DMS114 treated with DMSO at 0.1 percent for 48 hours (cell line): ENCODE results near the gene ATP11A.
"Not testable (repeated sequence)": the region's sequence is repeated elsewhere in the genome, so short reads cannot be mapped to it uniquely, and the experiment has no call there.

Source experiments
- DNase-seq: peaks from one replicate; lab custom pipeline; 2025; ENCODE audit not compliant: unreplicated experiment; lab: John Stamatoyannopoulos, UW

ATP11A gene

GRCh38 chr13:112786810-112787209 lies 97.0 kb downstream of the ATP11A start:
- DNase-seq = not testable (repeated sequence)

GRCh38 chr13:112790735-112791641 lies 101.2 kb downstream of the ATP11A start:
- DNase-seq = no peak

DNA sequence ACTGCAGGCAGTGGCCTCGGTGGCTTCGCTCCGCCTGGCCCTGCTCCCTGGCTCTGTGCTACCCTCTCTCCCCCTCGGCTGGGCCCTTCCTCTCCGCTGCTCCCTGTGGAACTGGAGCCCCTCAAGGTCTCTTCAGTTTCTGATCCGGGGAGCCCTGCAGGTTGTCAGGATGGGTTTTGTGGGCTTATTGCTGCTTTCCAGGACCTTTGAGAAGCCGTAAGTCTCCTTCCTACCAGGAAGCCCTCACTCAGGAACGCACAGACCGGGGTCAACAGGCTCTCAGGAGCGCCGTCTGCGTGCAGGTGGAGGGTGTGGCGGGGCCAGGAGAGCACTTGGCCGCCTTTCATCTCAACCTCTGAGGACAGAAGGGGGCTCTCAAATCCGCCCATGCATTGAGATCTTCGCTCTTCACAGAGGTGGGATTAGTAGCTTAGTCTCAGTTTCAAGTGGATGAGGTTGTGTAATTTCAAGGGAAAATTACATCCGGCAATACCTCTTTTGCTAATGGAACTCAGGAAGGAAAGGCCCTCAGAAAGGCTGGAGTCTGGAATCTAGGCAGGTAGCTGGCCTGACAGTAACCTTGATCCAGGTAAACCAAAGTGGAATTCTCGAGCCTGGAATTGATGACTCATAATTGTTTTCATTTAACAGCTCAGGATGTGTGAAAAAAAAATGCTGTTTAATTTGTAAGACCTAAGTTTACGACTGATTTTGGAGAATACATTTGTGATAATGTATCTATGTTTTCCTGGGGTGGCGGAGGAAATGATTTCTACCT lies 102.0 kb downstream of the ATP11A start:
- DNase-seq = no peak

DNA sequence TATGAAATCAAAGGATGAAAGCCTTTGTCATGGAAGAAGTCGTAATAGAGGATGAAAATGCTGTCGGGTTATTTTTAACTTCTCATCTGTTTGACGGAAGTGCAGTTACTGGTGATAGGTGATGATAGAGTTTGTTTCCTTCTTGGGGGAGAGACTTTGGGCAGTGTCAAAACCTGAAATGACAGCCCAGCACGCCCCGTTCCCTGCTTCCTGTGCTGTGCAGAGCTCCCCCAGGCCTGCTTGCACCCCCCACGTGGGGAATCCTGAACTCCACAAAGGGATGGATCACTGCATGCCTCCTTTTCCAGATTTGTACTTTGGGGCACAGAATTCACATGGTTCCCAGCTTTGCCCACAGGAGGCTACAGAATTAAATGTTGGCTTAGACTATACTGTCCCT lies 102.7 kb downstream of the ATP11A start:
- no peak for DNase-seq

DNA sequence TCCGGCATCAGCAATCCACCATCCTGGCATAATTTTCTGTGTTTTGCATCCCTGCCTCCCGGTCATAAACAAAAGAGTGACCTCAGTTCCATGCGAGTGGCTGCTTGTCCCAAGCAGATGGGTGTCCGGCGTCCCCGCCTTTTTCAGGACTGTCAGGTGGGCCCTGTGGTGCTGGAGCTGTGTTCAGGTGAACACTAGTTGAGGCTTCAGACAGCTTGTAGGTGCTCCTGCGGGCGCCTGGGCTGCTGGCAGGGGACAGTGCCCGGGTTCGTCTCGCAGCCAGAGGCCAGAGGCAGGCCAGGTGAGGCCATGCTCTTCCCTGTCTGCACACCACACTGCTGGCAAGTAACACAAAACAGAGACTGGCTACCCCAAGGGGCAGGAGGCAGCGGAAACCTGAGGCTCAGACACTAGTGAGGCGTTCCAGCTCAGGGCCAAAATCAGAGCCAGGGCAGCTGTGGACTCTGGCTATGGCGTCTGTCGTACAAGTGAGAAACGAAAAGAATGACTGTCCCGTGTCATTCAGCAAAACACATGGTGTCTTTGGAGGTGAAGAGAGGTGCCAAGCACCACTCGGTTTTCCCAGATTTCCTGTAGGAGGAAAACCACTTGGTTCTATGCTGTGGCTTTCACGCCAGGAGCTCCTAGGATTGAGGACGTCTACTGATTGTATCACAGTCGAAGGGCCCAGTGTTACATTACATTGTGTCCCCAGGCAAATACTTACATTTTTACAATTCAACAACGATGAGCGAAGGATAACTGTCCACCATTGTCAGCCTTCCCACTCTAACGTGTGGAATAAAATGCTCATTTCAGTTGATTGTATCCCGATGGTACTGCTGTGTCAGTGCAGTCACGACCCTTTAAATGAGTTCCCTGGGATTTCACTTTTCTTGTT lies 104.0 kb downstream of the ATP11A start:
- no peak for DNase-seq

GRCh38 chr13:112795277-112795676 lies 105.4 kb downstream of the ATP11A start:
- no peak for DNase-seq

DNA sequence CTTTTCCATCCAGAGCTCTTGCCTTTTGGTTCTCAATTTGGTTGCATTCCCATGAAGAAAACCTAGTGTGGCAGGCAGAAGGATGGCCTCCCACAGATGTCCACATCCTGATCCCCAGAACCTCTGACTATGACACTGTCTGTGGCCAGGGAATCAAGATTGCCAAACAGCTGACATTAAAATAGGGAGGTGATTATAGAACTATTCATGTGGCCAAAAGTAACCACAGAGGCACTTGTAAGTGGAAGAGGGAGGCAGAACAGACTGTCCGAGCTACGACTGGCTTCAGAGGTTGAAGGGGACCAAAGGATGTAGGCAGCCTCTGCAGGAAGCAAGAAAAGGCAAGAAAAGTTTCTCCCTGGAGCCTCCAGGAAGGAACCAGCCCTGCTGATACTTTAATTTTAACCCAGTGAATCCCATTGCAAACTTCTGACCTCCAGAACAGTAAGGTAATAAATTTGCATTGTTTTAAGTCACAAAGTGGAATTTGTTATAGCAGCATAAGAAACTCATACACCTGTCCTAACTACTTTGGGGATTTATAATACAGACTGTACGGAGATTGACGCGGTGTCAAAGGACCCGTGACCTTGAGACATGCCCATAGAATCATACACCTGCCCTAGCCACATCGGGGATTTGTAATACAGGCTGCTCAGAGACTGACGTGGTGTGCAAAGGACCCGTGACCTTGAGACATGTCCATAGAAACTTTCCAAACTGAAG lies 106.5 kb downstream of the ATP11A start:
- DNase-seq = no peak

- no peak for DNase-seq
Observed at GRCh38 chr13:112799394-112799793, 109.6 kb downstream of the ATP11A start.

GRCh38 chr13:112800057-112800456 lies 110.2 kb downstream of the ATP11A start:
- no peak for DNase-seq

DNA sequence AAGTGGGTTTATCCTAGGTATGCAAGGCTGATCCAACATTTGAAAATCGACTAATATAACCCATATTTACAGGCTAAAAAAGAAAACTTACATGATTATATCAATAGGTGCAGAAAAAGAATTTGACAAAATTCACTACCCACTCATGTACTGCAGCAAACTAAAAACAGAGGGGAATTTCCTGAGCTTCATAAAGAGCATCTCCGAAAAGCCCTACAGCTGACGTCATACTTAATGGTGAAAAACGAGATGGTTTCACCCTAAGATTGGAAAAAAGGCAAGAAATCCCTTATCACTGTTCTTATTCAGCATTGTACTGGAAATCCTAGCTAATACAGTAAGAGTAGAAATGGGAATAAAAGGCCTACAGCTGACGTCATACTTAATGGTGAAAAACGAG lies 111.0 kb downstream of the ATP11A start:
- DNase-seq = not testable (repeated sequence)

DNA sequence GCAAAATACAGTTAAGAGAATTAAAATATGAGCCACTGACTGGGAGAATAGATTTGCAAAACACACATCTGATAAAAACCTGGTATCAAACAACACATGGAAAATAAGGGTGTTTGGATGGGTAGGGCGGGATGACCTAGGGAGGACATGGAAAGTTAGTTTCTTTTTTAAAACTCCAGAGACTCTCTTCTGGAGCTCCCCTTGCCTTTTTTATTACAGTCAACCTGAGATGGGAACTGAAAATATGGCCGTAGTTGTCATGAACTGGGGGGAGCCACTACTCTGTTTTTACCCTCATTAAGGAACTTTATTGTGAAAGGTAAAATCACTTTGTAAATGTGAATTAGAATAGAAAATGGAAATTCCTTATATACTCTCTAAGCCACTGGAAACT lies 113.0 kb downstream of the ATP11A start:
- no peak for DNase-seq

DNA sequence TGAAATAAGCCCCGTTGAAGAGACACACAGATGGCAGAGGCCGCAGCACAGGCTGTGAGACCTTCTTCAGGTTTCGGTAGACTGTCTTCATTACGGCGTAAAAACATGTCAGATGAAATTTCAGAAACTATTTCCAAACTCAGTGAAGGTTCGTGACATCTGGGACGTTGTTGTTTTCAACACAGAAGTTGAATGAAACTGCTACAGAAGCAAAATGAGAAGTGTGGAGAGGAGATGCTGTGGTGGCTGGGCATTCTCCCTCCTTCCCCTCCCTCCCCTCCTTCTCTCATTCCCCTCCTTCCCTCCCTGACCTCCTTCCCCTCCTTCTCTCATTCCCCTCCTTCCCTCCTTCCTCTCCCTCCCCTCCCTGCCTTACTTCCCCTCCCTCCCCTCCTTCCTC lies 113.6 kb downstream of the ATP11A start:
- DNase-seq = no peak

DNA sequence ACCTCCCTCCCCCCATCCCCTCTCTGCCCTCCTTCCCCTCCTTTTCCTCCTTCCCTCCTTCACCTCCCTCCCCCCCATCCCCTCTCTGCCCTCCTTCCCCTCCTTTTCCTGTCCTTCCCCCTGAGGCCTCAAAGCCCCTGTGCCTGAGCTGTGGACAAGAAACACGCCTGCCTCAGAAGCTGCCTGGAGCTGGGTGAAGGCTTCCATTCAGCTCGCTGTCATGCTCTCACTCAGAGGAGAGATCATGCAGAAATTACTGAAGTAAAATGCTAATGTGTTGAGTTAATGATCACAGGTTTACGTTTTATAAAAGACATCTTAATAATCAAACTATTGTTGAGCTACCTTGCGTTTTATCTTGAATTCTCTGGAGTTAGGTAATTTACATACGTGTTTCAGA lies 114.5 kb downstream of the ATP11A start:
- no peak for DNase-seq

GRCh38 chr13:112806739-112807652 lies 117.2 kb downstream of the ATP11A start:
- DNase-seq = no peak

DNA sequence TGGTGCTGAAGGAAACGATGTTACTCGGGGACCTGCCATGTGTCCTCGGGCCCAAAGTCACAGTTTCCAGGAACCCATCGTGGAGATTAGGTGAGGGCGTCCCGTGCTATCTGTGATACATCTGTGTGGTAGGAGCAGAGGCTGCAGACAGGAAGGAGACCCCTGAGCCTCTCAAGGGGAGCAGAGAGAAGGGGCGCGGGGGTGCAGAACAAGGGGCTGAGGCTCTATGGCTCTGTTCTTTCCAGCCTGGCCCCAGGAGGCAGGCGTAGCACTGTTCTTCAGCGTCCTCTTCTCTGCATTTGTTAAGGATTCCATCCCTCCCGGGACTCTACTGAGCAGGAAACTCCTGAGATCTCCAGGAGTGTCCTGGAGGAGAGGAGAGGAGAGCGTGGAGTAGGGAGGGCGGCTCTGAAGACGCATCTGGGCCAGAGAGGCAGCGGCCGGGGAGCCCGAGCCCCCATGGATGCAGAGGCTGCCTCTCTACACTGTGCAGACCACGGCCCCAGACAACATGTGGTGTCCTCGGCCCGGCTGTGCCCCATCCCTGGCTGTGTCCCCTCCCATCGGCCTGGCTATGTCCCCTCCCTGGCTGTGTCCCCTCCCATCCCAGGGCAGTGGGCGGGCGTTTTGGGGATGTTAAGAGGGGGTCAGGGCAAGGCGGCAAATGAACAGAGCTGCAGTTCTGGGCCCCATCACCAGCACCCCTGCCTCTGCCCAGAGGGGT lies 118.0 kb downstream of the ATP11A start:
- no peak for DNase-seq

DNA sequence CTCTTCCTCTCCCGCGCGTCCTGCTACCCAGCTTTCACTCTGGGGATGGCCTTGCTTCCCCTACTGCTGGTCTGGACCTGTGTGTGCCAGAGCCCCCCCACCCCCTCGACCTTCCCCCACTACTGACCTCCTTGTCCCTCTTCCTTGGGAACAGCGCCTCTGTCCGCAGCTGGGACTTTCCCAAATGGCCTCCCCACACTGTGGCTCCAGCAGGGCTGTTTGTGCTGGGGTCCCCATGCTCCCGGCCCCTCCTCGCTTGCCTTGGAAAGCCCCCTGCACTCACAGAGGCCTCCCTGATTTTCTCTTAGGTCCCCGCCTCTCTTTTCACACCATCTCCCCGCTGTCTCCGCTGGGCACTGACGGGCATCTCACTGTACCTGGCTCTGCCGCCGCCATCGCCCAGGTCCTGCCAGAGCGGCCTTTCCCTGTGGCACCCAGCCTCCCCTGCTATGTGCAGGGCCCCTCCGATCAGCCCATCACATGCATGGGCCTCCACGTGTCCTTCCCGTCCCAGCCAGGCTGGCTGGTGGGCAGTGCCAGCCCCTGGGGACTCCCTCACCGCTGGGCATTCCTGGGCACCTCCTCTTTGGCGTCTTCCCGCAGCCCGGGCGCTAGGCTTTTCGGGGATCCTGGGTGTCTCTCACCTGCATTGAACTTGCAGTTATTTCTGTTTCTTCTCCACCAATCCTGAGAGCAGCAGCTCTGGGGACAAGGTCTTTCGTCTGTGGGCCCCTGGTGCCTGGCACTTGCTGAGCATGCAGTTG lies 118.7 kb downstream of the ATP11A start:
- DNase-seq = no peak

- DNase-seq = no peak
Observed at GRCh38 chr13:112809332-112810315, 119.8 kb downstream of the ATP11A start.
